HG02970 (cell line): Measurements from ENCODE around the gene CCT8L2.
"Not testable (repeated sequence)": the region's sequence is repeated elsewhere in the genome, so short reads cannot be mapped to it uniquely, and the experiment has no call there.

ENCODE experiments used
- ATAC-seq: cut with Tn5 transposase; IDR thresholded peaks from one replicate; pipeline ENCODE4 v1.9.1; 2021; ENCODE audit warnings: mild to moderate bottlenecking, moderate library complexity, moderate number of reproducible peaks; ENCODE audit not compliant: unreplicated experiment, low FRiP score

Gene CCT8L2

DNA sequence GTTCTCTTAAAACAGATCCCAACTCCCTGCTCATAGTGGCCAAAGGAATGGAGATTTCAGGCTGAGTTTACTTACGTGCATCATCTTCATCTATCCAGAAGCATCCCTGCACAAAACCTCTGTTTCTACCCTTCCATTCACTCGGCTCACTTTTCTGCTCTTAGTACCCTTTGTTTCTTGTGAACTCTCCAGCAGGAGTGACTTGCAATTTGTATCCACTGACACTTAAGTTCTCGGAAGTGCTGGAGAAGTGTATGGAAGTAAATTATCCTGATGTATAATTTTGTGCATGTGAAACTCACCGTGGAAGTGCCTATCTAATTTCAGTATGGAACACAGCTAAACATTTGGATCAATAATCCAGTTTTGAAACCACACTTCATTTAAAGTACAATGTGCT, 7.0 kb upstream of the CCT8L2 start:
- ATAC-seq: not testable (repeated sequence)

DNA sequence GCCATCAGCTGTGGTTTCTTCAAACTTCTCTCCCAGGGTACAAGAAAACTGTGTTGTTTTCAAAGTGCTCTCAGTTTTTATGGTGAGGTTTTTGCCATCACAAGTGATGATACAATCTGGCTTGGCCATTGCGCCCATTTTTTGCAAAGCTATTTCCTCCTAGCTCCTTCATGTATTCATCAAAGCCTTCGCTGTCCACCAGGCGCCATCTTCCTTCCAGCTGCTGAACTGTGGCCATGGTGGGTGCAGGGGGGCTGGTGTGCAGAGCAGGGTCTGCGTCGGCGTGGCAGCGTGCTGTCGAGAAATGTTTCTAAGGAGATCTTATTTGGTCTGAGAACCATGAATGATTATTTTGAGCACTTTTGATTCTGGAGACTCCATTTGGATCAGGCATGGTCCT, 2.6 kb upstream of the CCT8L2 start:
- not testable (repeated sequence) for ATAC-seq

DNA sequence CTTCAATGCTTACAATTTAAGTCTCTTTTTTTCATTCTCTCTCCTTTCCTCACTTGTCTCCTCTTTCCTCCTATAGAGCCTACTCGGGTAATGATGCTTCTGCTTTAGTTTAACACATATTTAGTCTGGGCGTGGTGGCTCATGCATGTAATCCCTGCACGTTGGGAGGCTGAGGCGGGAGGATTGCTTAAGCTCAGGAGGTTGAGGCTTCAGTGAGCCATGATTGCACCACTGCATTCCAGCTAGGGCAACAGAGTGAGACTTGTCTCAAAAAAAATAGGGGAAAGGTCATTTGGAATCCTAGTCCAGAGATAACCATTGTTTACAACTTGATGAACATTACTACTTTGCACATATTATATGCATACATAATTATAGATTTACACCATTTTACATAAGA, 1.4 kb upstream of the CCT8L2 start:
- no peak for ATAC-seq

DNA sequence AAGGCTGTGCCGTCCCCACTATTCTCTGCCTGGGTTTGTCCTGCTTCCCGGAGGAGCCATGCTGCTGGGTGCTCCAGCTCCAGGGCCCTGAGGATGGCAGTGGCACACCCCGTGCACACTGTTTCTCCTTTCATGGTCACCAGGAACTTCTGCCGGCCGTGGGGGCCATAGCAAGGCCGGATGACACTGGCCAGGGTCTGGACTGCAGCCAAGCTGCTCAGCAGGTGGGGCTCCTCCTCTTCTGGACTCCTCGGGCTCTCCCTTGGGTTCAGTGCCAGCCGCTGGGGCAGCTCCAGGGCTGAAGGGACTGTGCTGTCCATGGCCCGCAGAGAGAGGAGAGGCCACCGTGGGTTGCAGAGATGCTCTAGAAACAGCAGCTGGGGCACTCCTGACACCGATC, 379 bp downstream of the CCT8L2 start:
- ATAC-seq: not testable (repeated sequence)

DNA sequence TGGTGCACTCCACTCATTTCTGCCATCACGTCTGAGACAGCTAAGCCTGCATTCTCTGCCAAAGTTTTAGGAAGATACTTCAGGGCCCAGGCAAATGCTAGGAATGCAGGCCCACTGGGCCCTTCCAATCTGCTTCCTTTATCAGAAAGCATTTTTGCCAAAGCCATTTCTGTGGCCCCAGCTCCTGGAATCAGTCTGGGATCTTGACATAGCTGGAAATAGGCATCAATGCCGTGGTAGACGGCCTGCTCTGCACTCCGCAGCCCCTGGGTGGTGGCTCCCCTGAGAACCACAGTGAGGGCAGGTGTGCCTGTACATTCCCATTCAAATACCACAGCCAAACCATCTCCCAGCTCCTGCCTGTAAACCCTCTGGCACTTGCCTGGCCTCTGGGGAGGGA, 1.5 kb downstream of the CCT8L2 start:
- not testable (repeated sequence) for ATAC-seq

DNA sequence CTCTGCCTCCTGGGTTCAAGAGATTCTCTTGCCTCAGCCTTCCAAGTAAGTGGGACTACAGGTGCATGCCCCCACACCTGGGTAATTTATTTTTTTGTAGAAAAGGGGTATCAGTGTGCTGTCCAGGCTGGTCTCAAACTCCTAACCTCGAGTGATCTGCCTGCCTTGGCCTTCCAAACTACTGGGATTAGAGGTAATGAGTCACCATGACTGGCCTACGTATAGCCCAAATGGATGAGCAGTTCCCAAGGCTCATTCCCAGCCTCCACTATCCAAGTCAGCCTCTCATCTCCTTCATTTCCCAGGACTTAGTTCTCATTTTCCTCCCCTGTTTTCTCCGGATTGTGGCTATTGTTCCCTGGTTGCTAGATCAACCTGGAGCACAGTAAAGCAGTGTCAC, 5.6 kb downstream of the CCT8L2 start:
- no peak for ATAC-seq

DNA sequence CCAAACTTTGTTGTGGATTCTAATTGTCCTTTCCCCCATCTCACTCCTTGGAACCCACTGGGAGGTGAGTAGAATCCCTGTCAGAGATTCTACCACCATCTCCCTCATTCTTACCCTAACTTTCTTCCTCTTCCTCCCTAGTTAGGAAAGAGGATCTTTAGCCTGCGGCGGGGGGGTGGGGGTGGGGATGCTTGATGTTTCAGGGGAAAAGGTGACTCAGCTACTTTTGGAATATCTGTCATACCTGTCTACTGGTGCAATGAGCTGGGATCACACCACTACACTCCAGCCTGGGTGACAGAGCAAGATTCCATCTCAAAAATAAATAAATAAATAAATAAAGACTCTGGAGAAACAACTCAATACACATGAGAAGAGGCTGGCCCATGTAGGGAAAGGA, 6.4 kb downstream of the CCT8L2 start:
- no peak for ATAC-seq

DNA sequence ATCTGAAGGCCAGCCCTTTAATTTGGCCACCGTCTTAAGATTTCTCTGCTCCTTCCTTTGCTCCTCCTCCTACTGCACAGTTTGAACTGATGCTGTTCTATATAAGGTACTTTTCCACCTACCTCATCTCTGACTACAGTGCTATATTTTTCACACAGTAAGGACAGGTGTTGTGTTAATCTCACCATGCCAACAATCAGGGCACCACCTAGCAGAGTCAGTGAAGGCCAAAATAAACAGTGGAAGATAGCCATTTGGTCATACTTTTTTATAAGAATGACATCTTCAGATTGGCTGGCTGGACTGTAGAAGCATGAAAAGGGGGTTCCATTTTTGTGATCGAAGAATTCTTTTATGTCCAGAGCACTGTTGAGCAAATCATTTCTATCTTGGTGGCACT, 11.7 kb downstream of the CCT8L2 start:
- ATAC-seq: not testable (repeated sequence)

DNA sequence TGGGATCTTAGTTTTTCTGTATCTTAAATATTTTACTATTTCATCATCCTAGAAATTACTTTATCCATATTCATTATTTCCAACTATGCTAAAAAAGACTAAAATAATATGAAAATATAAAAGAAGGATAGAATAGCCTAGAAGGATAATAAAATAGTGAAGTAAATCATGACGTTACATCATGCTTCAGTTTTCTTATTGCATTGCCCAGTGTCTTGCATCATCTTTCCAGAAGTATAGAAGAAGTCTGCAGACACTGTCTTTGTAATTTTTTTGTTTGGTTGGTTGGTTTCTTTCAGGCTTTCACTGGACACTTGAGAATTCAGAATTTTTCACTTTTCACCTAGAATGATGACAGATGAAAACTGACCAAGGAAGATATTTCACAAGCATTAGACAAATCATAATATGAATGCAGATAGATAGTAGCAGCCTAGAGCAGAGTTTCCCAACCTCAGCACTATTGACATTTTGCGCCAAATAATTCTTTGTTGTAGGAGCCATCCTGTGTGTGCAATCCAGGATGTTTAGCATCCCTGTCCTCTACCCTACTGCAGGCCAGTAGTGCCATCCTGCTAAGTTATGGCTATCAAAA, 23.3 kb downstream of the CCT8L2 start:
- ATAC-seq: not testable (repeated sequence)

DNA sequence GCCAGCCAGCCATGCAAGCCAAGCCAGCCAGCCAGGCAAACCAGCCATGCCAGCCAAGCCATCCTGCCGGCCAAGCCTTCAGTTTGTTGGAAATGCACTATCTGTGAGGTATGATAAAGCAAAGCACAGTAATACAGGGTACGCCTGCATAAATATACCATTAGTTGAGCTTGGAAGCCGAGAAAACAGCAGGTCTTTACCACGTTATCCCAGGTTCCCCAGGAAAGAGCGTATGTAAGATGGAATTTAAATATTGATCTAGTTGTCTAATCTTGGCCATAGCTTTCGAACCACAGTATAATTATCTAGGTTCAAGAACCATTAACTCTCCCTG, 24.2 kb downstream of the CCT8L2 start:
- no peak for ATAC-seq

DNA sequence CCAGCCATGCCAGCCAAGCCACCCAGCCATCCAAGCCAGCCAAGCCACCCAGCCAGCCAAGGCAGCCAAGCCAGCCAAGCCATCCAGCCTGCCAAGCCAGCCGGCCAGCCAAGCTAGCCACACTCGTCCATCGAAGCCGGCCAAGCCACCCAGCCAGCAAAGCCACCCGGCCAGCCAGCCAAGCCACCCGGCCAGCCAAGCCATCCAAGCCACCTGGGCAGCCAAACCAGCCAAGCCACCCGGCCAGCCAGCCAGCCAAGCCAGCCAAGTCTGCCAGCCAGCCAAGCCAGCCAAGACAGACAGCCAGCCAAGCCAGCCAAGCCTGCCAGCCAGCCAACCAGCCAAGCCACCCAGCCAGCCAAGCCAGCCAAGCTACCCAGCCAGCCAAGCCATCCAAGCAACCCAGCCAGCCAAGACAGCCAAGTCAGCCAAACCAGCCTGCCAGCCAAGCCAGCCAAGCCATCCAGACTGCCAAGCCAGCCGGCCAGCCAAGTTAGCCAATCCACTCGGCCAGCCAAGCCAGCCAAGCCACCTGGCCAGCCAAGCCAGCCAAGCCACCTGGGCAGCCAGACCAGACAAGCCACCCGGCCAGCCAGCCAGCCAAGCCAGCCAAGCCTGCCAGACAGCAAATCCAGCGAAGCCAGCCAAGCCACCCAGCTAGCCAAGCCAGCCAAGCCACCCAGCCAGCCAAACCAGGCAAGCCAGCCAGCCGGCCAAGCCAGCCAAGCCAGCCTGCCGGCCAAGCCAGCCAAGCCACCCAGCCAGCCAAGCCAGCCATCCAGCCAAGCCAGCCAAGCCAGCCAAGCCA, 24.8 kb downstream of the CCT8L2 start:
- ATAC-seq: not testable (repeated sequence)

DNA sequence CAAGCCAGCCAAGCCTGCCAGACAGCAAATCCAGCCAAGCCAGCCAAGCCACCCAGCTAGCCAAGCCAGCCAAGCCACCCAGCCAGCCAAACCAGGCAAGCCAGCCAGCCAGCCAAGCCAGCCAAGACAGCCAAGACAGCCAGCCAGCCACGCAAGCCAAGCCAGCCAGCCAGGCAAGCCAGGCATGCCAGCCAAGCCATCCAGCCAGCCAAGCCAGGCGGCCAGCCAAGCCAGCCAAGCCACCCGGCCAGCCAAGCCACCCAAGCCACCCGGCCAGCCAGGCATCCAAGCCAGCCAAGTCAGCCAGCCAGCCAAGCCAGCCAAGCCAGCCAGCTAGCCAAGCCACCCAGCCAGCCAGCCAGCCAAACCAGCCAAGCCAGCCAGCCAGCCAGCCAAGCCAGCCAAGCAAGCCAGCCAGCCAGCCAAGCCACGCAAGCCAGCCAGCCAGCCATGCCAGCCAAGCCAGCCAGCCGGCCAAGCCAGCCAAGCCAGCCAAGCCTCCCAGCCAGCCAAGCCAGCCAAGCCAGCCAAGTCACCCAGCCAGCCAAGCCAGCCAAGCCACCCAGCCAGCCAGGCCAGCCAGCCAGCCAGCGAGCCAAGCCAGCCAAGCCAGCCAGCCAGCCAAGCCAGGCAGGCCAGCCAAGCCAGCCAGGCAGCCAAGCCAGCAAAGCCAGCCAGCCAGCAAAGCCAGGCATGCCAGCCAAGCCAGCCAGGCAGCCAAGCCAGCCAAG, 26.0 kb downstream of the CCT8L2 start:
- ATAC-seq: not testable (repeated sequence)

DNA sequence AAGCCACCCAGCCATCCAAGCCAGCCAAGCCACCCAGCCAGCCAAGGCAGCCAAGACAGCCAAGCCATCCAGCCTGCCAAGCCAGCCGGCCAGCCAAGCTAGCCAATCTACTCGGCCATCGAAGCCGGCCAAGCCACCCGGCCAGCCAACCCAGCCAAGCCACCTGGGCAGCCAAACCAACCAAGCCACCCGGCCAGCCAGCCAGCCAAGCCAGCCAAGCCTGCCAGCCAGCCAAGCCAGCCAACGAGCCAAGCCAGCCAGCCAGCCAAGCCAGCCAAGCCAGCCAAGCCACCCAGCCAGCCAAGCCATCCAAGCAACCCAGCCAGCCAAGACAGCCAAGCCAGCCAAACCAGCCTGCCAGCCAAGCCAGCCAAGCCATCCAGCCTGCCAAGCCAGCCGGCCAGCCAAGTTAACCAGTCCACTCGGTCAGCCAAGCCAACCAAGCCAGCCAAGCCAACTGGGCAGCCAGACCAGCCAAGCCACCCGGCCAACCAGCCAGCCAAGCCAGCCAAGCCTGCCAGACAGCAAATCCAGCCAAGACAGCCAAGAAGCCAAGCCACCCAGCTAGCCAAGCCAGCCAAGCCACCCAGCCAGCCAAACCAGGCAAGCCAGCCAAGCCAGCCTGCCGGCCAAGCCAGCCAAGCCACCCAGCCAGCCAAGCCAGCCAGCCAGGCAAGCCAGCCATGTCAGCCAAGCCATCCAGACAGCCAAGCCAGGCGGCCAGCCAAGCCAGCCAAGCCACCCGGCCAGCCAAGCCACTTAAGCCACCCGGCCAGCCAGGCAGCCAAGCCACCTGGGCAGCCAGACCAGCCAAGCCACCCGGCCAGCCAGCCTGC, 26.8 kb downstream of the CCT8L2 start:
- not testable (repeated sequence) for ATAC-seq

DNA sequence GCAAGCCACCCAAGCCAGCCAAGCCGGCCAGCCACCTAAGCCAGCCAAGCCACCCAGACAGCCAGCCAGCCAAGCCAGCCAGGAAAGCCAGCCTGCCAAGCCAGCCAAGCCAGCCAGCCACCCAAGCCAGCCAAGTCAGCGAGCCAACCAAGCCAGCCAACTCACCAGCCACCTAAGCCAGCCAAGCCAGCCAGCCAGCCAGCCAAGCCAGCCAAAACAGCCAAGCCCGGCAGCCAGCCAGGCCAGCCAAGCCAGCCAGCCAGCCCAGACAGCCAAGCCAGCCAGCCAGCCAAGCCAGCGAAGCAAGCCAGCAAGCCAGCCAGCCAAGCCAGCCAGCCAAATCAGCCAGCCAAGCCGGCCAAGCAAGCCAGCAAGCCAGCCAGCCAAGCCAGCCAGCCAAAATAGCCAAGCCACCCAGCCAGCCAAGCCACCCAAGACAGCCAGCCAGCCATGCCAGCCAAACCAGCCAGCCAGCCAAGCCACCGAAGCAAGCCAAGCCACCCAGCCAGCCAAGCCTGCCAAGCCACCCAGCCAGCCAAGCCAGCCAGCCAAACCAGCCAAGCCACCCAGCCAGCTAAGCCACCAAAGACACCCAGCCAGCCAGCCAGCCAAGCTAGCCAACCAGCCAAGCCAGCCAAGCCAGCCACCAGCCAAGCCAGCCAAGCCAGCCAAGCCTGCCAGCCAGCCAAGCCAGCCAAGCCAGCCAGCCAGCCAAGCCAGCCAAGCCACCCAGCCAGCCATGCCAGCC, 27.6 kb downstream of the CCT8L2 start:
- ATAC-seq: not testable (repeated sequence)

DNA sequence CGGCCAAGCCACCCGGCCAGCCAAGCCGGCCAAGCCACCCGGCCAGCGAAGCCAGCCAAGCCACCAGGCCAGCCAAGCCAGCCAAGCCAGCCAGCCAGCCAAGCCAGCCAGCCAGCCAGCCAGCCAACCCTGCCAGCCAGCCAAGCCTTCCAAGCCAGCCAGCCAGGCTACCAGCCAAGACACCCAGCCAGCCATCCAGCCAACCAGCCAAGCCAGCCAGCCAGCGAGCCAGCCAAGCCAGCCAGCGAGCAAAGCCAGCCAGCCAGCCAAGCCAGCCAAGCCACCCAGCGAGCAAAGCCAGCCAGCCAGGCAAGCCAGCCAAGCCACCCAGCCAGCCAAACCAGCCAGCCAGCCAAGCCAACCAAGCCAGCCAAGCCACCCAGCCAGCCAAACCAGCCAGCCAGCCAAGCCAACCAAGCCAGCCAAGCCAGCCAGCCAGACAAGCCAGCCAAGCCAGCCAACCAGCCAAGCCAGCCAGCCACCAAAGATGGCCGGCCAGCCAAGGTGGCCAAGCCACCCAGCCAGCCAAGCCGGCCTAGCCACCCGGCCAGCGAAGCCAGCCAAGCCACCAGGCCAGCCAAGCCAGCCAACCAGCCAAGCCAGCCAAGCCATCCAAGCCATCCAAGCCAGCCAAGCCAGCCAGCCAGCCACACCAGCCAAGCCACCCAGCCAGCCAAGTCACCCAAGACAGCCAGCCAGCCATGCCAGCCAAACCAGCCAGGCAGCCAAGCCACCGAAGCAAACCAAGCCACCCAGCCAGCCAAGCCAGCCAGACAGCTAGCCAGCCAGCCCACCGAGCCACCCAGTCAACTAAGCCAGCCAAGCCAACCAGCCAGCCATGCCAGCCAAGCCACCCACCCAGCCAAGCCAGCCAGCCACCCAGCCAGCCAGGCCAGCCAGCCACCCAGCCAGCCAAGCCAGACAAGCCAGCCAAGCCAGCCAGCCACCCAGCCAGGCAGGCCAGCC, 28.8 kb downstream of the CCT8L2 start:
- ATAC-seq: no peak

DNA sequence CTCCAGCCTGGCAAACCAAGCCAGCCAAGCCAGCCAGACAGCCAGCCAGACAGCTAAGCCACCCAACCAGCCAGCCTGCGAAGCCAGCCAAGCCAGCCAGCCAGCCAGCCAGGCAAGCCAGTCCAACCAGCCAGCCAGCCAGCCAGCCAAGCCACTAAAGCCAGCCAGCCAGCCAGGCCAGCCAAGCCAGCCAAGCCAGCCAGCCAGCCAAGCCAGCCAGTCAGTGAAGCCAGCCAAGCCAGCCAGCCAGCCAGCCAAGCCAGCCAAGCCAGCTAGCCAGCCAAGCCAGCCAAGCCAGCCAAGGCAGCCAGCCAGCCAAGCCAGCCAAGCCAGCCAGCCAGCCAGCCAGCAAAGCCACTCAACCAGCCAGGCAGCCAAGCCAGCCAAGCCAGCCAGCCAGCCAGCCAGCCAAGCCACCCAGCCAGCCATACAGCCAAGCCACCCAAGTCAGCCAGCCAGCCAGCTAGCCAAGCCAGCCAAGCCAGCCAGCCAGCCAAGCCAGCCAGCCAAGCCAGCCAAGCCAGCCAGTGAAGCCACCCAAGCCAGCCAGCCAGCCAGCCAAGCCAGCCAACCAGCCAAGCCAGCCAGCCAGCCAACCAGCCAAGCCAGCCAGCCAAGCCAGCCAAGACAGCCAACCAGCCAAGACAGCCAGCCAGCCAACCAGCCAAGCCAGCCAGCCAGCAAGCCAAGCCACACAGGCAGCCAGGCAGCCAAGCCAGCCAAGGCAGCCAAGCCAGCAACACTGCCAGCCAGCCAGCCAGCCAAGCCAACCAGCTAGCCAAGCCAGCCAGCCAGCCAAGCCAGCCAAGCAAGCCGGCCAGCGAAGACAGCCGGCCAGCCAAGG, 29.7 kb downstream of the CCT8L2 start:
- ATAC-seq: no peak

DNA sequence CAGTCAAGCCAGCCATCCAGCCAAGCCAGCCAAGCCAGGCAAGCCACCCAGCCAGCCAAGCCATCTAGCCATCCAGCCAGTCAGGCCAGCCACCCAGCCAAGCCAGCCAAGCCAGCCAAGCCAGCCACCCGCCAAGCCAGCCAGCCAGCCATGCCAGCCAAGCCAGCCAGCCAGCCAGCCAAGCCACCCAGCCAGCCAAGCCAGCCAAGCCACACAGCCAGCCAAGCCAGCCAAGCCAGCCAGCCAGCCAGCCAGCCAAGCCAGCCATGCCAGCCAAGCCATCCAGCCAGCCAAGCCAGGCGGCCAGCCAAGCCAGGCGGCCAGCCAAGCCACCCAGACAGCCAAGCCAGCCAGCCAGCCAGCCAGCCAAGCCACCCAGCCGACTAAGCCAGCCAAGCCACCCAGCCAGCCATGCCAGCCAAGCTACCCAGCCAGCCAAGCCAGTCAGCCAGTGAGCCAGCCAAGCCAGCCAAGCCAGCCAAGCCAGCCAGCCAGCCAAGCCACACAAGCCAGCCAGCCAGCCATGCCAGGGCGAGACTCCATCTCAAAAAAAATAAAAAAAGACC, 31.4 kb downstream of the CCT8L2 start:
- not testable (repeated sequence) for ATAC-seq

DNA sequence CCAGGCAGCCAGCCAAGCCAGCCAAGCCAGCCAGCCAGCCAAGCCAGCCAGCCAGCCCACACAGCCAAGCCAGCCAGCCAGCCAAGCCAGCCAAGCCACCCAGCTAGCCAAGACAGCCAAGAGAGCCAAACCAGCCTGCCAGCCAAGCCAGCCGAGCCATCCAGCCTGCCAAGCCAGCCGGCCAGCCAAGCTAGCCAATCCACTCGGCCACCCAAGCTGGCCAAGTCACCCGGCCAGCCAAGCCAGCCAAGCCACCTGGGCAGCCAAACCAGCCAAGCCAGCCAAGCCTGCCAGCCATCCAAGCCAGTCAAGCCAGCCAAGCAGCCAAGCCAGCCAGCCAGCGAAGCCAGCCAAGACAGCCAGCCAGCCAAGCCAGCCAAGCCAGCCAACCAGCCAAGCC, 32.0 kb downstream of the CCT8L2 start:
- not testable (repeated sequence) for ATAC-seq
